ENCODE results near the gene VPREB3. TPM values are rescaled to one million over a fixed set of nuclear protein-coding genes. Genes with fewer than 3 reads are reported as not detected.

VPREB3 gene
- total and polyA plus RNA-seq, 10 of the 15 experiments (the other 5 are each of a cell fraction or from before 2014, with no cell fraction given): 0.75 to 79.5 (median 23.8) TPM

- TF ChIP-seq E4F1 (IDR thresholded peaks at IDR 0.05; ENCODE audit: borderline replicate concordance, partially characterized antibody): no peak
- TF ChIP-seq TCF7 (IDR thresholded peaks at IDR 0.05; ENCODE audit: borderline replicate concordance): no peak
- no peak for TF ChIP-seq MAX (IDR thresholded peaks at IDR 0.05; ENCODE audit: low read depth, low read length)
- TF ChIP-seq FOXK2 (IDR thresholded peaks at IDR 0.05): no peak
- no peak for TF ChIP-seq ZNF384 (IDR thresholded peaks at IDR 0.05; ENCODE audit: borderline replicate concordance, low read depth, low read length)
- no peak for TF ChIP-seq IRF4 (IDR thresholded peaks at IDR 0.05; ENCODE audit: low read depth, low read length)
- TF ChIP-seq GABPA (IDR thresholded peaks at IDR 0.05; ENCODE audit: low read depth): no peak
- no peak for TF ChIP-seq SIX5 (IDR thresholded peaks at IDR 0.05; ENCODE audit: low read depth, low read length, severe bottlenecking)
- TF ChIP-seq HCFC1 (IDR thresholded peaks at IDR 0.05; ENCODE audit: low read length): no peak
- no peak for TF ChIP-seq KDM1A (IDR thresholded peaks at IDR 0.05; ENCODE audit: borderline replicate concordance)
Measured at GRCh38 chr22:23779731-23780130, 25.5 kb upstream of the VPREB3 start (continued).

- no peak overlapping the region for H3K9ac ChIP-seq (ENCODE audit: control insufficient read depth, insufficient read depth, low read length)
- intact Hi-C loops (cut with micrococcal nuclease; ENCODE audit: unreplicated experiment): no loop called here
- 74% methylated on average over 16 of the region's 16 CpGs for WGBS (ENCODE audit: insufficient coverage, insufficient replicate concordance, low lambda C conversion rate, missing lambda C conversion rate)
- DNase-seq (ENCODE audit: low read depth, low spot score): no peak
- no peaks in the 10 kb centered on the region for H3K9me3 ChIP-seq (replicated peaks; ENCODE audit: control insufficient read depth, insufficient read depth, low read length)
- no peak for TF ChIP-seq MEF2B (IDR thresholded peaks at IDR 0.05; ENCODE audit: partially characterized antibody, poor library complexity, severe bottlenecking)
- no peak for TF ChIP-seq KAT2A (conservative IDR thresholded peaks at IDR 0.05; ENCODE audit: control insufficient read depth, low read depth, low read length)
- TF ChIP-seq ZNF384 (IDR thresholded peaks at IDR 0.05; ENCODE audit: borderline replicate concordance, low read depth, low read length): no peak
- no peak for TF ChIP-seq TBL1XR1 (IDR thresholded peaks at IDR 0.05; ENCODE audit: low read depth, low read length)
- TF ChIP-seq CBX5 (IDR thresholded peaks at IDR 0.05; ENCODE audit: low read depth): no peak
- TF ChIP-seq HCFC1 (IDR thresholded peaks at IDR 0.05; ENCODE audit: low read length): no peak
- no peak for TF ChIP-seq RELA (IDR thresholded peaks at IDR 0.05; ENCODE audit: borderline replicate concordance, partially characterized antibody)
- TF ChIP-seq EP300 (IDR thresholded peaks at IDR 0.05; ENCODE audit: borderline replicate concordance in 1 of 2, control insufficient read depth in 1 of 2, low read depth in 2 of 2, low read length in 2 of 2): no peak
- TF ChIP-seq POLR2AphosphoS2 (IDR thresholded peaks at IDR 0.05; ENCODE audit: low read depth, low read length): no peak
- no peak for TF ChIP-seq BHLHE40 (IDR thresholded peaks at IDR 0.05; ENCODE audit: borderline replicate concordance in 1 of 2, low read depth in 2 of 2, low read length in 1 of 2)
- no peak for TF ChIP-seq CHD4 (IDR thresholded peaks at IDR 0.05)
- TF ChIP-seq RUNX3 (IDR thresholded peaks at IDR 0.05; ENCODE audit: low read length): no peak
- no peak for TF ChIP-seq ZNF274 (IDR thresholded peaks at IDR 0.05; ENCODE audit: insufficient read depth, insufficient read length)
- no peak for TF ChIP-seq ZZZ3 (IDR thresholded peaks at IDR 0.05; ENCODE audit: control insufficient read depth, insufficient read length, low read depth)
- no peak for TF ChIP-seq MYB (IDR thresholded peaks at IDR 0.05; ENCODE audit: borderline replicate concordance, low read depth, low read length)
- no peak for FAIRE-seq
- no peaks in the 10 kb centered on the region for H3K4me1 ChIP-seq (ENCODE audit: control insufficient read depth, insufficient read depth, low read length)
- in situ Hi-C loops (cut with MboI): no loop called here
- peaks cover 0 to 2% of the 10 kb centered on the region in 2 experiments; a peak in 1 of 4 replicates for H3K27me3 ChIP-seq (replicated peaks in 1 of 2; ENCODE audit: control insufficient read depth in 2 of 2, insufficient read depth in 2 of 2, low read length in 1 of 2)
- no peak overlapping the region for H3K4me2 ChIP-seq (ENCODE audit: control insufficient read depth, insufficient read depth)
- CTCF ChIA-PET: interaction anchor here (1.7 kb wide), 1 partner anchor 11 kb away, joined by 3 read pairs; no protein-coding TSS in a partner anchor
- POLR2A ChIA-PET: no interaction called here
- H2AFZ ChIP-seq (ENCODE audit: control insufficient read depth, low read depth, low read length): no peak overlapping the region
- no TSS peak for BruUV-seq (replicated peaks)
- H3K4me3 ChIP-seq: no peak overlapping the region
- H3K79me2 ChIP-seq (ENCODE audit: control insufficient read depth, insufficient read depth, low read length): no peaks in the 10 kb centered on the region
- SMC1A ChIA-PET (ENCODE audit: uncharacterized antibody, unreplicated experiment): interaction anchor here (0.7 kb wide), 1 partner anchor 45 kb away, joined by 4 read pairs; no protein-coding TSS in a partner anchor
- RAD21 ChIA-PET (ENCODE audit: unreplicated experiment): no interaction called here
- H4K20me1 ChIP-seq (ENCODE audit: control insufficient read depth, insufficient read depth): no peaks in the 10 kb centered on the region
- H3K27ac ChIP-seq (ENCODE audit: control insufficient read depth, insufficient read depth): no peak overlapping the region
- no peak for ATAC-seq
- no peaks in the 10 kb centered on the region for H3K36me3 ChIP-seq (ENCODE audit: control insufficient read depth in 2 of 2, insufficient read depth in 2 of 2, low read length in 1 of 2)
Measured at GRCh38 chr22:23779083-23779482, 24.9 kb upstream of the VPREB3 start.

All from GM12878 (cell line).